ENCODE results near the gene DPP10.

DNA sequence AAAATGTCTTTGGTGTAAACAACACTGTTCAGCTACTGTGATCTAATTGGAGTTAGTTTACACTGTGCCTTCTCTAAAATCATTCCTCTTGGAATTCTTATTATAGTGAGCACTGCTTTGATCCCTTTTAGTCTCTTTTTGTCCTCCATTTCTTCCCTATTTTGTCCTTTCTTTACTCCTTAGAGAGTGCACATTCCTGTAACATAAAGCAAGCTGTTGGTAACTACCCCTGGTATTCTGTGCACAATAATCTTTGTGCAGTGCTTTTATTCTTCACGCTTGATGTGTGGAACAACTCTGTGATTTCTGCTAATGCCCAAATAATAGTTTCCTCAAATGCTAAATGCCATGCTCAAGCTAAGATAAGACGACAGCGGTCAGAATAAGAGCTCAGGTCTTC, 401.5 kb downstream of the DPP10 start:
- TF ChIP-seq, protein P1, sequence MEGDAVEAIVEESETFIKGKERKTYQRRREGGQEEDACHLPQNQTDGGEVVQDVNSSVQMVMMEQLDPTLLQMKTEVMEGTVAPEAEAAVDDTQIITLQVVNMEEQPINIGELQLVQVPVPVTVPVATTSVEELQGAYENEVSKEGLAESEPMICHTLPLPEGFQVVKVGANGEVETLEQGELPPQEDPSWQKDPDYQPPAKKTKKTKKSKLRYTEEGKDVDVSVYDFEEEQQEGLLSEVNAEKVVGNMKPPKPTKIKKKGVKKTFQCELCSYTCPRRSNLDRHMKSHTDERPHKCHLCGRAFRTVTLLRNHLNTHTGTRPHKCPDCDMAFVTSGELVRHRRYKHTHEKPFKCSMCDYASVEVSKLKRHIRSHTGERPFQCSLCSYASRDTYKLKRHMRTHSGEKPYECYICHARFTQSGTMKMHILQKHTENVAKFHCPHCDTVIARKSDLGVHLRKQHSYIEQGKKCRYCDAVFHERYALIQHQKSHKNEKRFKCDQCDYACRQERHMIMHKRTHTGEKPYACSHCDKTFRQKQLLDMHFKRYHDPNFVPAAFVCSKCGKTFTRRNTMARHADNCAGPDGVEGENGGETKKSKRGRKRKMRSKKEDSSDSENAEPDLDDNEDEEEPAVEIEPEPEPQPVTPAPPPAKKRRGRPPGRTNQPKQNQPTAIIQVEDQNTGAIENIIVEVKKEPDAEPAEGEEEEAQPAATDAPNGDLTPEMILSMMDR (IDR thresholded peaks at IDR 0.05) = no peak
- TF ChIP-seq POLR2A (IDR thresholded peaks at IDR 0.05) = no peak

Measured in body of pancreas (tissue), 4 donors.